Measurements from ENCODE around the gene MINPP1.
A peak's percentile ranks its signal among the peaks of the same experiment; 100 is the strongest.

MINPP1 gene

DNA sequence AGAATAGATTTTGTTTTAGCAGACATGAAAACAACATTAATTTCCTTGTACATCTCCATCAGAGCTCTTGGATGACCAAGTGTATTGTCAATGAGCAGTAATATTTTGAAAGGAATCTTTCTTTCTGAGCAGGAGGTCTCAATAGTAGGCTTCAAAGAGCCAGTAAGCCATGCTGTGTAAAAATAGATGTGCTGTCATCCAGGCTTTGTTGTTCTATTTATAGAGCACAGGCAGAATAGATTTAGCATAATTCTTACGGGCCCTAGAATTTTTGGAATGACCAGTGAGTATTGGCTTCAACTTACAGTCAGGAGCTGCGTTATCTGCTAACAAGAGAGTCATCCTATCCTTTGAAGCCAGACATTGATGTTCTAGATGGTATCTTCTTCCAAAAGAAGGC, 19.0 kb downstream of the MINPP1 start:
- no peak for DNase-seq (ENCODE audit: low spot score)

DNA sequence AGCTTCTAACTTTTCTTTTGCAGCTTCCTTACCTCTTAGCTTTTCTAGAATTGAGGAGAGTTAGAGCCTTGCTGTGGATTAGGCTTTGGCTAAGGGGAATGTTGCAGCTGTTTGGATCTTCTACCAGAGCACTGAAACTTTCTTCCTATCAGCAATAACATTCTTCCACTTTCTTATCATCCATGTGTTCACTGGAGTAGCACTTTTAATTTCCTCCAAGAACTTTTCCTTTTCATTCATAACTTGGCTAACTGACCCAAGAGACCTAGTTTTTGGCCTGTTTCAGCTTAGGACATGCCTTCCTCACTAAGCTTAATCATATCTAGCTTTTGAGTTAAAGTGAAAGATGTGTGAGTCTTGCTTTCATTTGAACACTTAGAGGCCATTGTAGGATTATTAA, 19.6 kb downstream of the MINPP1 start:
- no peak for DNase-seq (ENCODE audit: low spot score)

DNA sequence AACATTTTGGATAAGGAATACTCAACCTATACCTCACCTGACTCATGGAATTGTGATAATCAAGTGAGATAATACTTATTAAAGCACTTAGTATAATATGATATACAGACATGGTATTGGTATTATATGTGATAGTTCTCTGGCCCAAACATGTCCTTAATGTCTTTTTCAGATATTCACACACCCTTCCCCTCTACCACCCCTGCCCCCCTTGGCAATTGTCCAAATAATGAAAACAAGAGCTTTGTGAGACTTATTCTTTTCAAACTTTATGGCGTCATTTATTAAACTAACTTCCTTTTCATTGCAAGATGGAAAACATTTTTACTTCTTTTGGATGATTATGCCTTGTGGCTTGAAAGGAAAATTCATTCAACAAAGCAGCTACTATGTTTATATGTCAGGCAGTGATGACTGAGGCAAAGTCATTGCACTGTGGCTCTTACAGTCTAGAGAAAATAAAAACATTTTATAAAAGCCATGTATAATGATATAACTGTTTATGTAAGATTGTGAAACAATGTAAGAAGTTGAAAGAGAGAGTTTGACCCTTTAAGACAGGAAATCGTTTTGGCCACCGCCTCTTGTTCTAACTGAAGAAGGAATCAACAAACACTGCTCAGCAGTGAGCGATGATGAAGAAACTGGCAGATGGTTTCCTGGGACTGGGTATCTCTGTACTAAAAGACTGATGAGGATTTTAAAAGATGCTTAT, 27.4 kb downstream of the MINPP1 start:
- DNase-seq (ENCODE audit: low spot score): peak; percentile 12

DNA sequence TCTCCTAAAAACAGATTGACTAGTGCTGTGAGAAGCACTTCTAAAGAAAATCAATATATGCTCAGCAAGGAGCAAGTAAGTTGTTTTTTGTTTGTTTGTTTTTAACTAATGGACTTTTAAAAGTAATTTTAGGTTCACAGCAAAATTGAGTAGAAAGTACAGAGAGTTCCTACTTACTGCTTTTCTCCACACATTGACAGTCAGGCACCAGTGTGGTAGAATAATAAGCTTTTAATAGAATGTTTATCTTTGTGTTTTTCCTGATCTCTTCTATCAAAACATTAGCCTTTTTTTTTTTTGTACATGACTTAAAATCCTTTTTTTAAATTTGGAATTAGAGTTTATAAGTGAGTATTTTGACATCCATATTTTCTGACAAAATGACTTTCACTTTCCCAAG, 28.0 kb downstream of the MINPP1 start:
- no peak for DNase-seq (ENCODE audit: low spot score)

DNA sequence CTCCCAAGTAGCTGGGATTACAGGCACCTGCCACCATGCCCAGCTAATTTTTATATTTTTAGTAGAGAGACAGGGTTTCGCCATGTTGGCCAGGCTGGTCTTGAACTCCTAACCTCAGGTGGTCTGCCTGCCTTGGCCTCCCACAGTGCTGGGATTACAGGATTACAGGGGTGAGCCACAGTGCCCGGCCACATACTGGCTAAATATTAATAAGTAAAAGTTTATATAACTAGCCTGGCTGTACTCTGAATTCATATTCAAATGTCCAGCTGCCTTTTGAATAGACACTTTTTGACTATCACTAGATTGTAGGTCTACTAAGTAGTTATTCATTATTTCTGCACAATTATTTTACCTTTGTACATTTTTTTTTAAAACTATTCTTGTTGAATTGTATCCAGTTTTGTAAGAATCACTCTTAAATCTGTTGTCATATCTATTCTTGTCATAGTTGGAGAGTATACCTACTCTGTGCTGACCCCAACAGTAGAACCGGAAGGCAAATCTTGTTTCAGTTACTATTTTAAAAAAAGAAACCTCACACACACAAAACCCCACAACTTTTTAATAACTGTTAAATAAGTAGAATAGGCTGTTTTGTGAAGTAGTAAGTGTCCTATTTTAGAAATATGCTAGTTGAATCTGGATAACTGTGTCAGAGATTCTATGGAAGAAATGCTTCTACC, 29.6 kb downstream of the MINPP1 start:
- no peak for DNase-seq (ENCODE audit: low spot score)

DNA sequence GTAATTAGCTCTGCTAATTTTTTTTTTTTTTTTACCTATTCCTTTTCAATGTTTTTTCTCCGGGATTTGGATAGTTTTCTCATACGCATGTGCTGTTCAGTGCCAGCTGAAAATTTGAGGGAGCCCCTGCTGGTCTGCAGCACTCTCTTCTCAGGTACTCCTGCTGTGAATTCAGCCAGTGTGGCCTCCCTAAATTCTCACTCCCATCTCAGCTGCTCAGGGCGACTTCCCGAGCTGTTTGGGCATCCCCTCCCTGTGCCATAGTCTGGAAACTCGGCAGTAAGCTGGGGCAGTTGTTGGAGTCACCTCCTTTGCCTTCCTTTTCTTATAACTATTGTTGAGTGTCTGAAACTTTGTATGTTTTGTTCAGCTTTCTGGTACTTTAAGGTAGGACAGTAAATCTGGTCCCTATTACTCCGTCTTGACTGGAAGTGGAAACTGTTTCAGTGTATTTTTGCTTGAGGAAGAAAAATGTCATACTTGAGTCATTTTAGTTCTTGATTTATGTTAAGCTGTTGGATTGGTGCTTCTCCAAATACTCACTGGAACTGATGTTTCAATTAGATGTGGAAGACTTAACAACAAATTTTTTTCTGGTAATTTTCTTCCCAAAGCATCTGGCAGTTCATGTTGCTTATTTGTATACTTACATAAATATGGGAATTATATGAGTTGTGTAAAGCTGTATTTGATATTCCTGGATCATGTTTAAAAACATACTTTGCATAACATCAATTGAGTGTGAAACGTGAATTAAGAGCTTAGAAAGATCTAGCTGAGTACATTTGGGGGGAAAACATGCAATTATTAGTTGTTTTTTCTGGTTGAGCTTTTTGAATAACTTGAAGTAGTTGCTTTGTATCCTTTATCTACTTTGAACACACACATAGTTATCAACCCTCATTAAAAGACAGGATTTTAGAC, 33.7 kb downstream of the MINPP1 start:
- no peak for DNase-seq (ENCODE audit: low spot score)

DNA sequence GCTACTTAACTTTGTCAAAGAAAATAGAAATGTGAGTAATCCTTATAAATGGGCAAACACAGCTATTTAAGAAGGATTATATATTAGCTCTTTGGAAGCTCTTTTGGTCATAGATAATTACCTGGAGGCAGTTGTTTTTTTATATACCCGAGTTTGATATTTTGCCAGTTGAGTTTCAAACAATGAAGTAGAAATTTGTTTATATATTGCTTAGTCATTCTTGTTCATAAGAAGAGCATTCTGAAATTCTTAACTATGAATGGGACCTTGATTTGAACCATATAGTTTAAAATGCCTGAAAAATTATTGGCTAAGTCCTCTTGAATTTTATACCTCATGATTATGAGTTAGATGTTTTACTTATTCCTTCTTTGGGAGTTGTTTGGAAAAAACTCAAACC, 36.4 kb downstream of the MINPP1 start:
- DNase-seq (ENCODE audit: low spot score): no peak

DNA sequence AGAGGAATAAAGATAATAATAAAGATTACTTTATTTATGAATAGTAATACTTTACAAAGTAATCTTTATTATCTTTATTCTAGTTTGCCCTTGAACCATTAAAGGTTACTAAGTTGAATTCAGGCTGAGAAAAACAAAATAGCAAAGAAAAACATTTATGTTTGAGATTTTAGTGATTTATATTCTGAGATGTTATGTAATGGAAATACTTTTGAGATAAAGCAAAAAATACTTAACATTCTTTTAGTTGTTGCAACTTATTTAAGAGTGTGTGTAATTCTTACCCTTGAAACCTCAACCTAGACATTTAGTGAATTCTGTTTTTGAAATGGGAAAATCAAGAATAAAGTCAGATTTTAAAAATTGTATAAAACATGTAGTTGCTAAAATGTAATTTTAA, 40.0 kb downstream of the MINPP1 start:
- no peak for DNase-seq (ENCODE audit: low spot score)

DNA sequence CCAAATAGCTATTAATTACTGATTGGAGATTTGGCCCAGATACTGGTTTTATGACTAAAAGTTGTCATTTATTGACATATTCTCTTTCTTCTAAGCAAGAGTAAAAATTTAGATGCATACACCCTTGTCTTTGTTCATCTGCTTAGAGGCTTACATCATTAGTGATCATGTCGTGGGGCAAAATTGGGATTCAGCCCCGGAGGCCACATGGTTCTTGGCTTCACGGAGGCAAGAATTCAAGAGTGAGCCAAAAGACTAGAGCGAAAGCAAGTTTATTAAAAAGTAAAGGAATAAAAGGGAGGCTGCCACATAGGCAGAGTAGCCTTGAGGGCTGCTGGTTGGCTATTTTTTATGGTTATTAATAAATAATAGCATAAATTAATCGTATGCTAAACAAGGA, 41.1 kb downstream of the MINPP1 start:
- no peak for DNase-seq (ENCODE audit: low spot score)

DNA sequence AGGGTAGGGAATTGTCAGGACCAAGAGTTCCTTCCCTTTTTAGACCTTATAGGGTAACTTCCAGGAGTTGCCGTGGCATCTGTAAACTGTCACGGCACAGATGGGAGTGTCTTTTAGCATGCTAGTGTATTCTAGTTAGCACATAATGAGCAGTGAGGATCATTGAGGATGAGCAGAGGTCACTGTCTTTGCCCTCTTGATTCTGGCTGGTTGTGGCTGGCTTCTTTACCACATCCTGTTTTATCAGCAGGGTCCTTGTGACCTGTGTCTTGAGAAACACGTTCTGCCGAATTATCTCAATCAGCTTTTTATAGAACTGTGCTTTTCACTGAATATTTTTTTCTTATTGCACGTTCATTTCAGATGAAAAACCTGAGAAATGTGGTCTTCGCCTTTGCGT, 41.5 kb downstream of the MINPP1 start:
- no peak for DNase-seq (ENCODE audit: low spot score)

DNA sequence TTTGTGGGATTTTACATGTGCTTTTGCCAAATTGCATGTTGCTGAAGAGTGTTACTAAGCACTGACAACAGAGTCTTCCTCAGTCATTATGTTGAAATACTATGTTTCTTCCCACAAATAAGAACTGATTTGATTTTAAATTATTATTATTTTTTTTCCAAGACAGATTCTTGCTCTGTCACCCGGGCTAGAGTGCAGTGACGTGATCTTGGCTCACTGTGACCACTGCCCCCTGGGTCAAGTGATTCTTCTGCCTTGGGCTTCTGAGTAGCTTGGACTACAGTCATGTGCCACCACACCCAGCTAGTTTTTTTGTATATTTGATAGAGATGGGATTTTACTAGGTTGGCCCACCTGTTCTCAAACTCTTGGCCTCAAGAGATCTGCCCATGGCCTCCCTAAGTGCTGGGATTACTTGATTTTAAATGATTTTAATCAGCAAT, 42.3 kb downstream of the MINPP1 start:
- DNase-seq (ENCODE audit: low spot score): no peak

DNA sequence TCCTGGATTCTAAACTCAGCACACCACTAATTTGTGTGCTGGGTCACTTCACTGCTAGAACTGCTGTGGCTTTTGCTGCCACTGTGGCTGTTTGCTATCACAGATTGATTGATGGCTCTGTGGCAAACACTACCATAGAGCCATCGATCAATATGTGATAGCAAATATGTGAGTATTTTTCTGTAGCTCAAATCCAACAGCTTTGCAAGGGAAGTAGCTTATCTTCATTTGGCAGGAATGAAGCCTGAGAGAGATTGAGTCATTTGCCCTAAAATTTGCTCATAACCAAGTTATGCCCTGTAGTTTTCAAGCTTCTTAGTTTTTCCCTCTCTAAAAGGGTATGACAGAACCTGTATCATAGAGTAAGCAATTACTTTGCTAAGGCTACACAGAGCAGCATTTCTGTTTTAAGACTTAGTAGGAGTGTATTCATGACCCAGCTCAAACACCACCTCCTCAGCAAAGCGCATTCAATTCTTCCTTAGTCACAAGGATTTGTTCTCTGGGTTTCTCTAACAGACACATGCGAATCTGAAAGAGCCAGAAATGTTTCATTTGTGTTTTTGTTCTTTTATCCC, 43.1 kb downstream of the MINPP1 start:
- no peak for DNase-seq (ENCODE audit: low spot score)

DNA sequence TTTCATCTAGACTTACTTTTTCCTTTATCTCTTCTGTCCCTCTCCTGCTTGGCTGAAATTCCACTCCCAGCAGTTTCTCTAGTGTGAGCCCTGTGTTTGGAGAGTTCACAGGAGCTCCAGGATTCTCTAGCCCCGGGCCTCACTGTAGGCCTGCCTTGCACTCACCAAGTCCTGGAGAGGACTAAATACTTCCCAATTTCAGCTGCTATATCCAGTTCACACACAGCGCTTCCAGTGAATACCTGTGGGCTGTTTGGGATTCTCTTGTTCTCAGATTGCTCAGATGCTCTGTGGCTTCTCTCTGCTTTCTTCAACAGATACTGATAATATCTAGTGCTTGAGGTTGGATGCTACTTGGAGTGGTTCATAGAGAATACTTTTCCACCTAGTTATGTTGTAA, 46.0 kb downstream of the MINPP1 start:
- no peak for DNase-seq (ENCODE audit: low spot score)

DNA sequence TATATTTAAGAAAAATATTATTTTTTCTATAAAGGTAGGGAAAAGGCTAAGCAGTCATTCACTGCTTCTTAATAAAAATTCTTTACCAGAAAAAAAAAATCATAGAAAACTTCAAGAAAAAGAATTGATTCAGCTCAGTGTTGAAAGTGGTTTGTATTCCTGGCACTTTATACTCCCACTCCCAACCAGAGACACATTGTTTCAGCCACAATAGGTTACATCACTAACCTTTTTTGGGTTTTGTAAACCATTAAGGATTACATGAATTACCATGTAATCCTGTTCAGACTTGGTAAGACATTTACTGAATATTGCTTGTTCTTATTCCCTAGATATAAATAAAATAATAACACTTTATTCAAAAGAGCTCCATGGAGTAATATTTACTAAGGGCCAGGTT, 46.6 kb downstream of the MINPP1 start:
- DNase-seq (ENCODE audit: low spot score): no peak

DNA sequence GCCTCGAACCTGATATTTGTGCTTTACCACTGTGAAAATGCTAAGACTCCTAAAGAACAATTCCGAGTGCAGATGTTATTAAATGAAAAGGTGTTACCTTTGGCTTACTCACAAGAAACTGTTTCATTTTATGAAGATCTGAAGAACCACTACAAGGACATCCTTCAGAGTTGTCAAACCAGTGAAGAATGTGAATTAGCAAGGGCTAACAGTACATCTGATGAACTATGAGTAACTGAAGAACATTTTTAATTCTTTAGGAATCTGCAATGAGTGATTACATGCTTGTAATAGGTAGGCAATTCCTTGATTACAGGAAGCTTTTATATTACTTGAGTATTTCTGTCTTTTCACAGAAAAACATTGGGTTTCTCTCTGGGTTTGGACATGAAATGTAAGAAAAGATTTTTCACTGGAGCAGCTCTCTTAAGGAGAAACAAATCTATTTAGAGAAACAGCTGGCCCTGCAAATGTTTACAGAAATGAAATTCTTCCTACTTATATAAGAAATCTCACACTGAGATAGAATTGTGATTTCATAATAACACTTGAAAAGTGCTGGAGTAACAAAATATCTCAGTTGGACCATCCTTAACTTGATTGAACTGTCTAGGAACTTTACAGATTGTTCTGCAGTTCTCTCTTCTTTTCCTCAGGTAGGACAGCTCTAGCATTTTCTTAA, 47.7 kb downstream of the MINPP1 start:
- no peak for DNase-seq (ENCODE audit: low spot score)

DNA sequence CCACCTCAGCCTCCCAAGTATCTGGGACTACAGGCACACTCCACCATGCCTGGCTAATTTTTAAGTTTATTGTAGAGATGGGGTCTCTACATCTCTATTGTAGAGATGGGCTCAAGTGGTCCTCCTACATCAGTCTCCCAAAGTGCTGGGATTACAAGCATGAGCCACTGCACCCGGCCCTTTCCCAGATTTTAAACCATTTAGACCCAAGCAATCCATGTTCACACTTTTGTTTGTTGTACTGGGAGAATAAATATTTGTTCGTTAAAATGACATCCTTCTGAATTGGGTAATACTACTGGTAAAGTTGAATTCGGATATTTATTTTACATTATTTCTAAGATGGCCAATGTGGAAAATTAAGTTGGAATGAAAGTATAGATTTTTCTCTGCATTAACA, 52.7 kb downstream of the MINPP1 start:
- no peak for DNase-seq (ENCODE audit: low spot score)

DNA sequence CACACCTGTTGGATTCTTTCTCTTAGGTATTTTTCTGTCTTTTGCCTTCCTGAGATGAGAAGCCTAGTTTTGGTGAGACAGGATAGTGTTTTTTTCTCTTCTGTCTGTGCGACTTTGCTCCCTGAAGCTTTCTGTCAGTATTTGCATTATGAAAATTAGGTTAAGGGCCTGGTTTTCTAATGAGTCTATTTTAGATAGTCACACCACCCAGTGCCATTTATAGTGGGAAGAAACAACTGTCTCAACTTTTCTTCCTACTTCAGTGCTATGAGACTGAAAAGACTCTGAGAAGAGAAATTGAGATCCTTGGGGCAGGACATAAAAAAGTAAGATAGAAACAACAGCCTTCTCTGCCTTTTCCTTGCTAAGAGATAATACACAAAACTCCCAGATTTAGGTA, 53.6 kb downstream of the MINPP1 start:
- no peak for DNase-seq (ENCODE audit: low spot score)

DNA sequence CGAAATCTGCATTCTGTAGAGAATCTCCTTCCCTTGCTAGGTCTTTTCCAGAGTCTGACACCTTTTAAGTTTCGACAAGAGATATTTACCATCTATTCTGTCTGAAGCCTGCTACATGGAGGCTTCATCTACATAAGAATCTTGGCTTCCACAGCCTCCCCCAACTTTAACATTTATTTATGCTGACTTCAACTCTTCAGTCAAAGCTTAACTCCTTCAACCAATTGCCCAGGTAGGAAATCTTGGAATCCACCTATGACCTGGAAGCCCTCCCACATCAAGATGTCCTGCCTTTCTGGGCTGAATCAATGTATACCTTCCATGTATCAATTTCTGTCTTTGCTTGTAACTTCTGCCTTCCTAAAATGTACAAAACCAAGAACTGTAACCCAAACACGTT, 54.7 kb downstream of the MINPP1 start:
- no peak for DNase-seq (ENCODE audit: low spot score)

DNA sequence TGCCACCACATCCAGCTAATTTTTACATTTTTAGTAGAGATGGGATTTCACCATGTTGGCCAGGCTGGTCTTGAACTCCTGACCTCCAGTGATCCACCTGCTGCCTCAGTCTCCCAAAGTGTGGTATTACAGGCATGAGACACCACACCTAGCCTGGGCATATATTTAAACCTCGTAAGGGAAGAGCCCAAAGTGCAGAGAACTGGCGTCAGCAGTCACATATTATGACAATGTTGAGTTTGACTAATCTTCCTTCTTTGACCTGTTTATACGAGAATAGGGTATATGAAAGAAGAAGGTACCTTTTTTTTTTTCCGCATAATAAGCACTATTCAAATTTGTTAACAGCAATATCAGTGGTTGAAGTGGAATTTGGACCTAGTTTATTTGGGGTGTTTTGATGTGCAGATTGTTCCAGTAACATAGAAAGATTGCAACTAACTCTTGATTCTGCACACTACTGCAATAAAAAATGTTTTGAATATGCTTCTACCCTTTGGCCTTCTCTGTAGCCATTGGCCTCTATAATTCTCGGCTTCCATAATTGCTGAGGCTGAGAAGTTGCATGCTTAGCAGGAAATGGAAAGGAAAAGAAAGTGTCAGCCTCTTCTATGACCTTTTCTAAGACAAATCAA, 55.9 kb downstream of the MINPP1 start:
- no peak for DNase-seq (ENCODE audit: low spot score)

DNA sequence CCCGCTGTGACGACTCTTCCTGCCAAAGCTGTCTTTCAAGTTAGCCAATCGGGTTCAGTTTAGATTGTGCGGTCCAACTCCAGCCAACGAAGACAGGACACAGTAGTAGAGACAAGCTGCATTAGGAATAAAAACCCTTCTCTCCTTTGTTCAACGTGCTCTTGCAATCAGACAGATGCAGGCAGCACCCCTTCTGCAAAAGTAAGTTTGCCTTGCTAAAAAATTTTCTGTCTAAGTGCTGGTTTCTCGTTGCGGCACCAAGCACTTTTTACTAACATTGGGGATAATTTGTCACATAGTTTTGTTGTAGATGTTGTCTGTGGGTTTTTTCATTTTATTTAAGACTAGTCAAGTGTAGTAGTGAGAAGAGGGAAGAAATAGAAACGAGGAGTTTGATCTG, 58.1 kb downstream of the MINPP1 start:
- no peak for DNase-seq (ENCODE audit: low spot score)

DNA sequence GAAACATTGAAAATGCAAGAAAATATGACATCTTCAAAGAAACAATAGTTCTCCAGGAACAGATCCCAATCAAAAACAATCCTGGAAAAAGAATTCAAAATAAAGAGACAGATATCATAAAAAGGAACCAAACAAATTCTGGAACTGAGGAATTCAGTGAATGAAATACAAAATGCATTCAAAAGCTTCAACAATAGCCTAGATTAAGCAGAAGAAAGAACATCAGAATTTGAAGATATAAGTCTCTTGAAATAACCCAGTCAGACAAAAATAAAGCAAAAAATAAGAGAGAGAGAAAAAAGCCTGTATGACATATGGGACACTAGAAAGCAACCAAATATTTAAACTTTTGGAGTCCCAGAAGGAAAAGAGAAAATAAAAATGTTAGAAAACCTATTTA, 60.3 kb downstream of the MINPP1 start:
- no peak for DNase-seq (ENCODE audit: low spot score)
